Measurements from ENCODE around the gene CNDP2.

CNDP2 gene

DNA sequence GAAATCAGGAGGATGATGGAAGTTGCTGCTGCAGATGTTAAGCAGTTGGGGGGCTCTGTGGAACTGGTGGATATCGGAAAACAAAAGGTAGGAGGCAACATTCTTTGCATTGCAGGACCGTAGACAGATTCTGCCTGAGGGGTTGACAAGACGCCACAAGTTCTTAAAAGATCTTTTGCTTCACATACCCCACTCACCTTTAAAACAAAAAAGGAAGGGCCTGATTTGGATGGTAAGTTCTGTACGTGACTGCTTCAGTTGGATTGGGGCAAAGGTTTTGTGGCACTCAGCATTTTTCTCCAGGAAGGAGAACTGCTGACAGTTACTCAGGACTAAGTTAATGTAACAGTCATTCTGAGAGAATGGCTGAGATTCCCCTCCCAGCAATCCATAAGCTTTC, 5.2 kb downstream of the CNDP2 start:
- no peak for DNase-seq

DNA sequence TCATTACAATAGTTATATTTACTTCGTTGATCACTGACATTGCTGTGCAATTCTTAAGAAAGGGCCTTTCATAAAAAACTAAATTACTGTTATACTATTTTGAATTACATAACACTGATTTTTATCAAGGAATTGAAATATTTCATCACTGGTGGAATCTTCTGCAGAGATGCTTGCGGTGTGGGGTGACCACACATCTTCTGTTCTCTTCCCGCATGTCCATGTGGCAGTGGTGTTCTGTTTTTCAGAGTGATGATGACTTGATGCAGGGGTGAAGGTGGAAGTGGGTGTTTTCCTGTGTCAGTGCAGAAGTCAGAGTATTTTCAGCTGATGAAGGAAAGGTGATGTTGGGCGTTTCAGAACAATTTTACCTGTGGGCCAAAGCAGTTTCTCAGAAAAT, 7.0 kb downstream of the CNDP2 start:
- DNase-seq, result no peak

DNA sequence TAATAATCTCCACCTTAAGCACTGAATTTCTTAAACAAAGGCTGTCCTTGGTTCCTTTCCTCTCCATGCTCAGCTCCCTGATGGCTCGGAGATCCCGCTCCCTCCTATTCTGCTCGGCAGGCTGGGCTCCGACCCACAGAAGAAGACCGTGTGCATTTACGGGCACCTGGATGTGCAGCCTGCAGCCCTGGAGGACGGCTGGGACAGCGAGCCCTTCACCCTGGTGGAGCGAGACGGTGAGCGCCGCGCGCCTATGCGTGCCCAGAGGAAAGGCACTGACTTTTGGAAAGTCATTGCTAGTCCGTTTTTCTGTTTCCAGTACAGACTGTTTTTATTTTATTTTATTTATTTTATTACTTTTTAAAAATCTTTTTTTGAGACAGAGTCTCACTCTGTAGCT, 9.6 kb downstream of the CNDP2 start:
- DNase-seq, result no peak

DNA sequence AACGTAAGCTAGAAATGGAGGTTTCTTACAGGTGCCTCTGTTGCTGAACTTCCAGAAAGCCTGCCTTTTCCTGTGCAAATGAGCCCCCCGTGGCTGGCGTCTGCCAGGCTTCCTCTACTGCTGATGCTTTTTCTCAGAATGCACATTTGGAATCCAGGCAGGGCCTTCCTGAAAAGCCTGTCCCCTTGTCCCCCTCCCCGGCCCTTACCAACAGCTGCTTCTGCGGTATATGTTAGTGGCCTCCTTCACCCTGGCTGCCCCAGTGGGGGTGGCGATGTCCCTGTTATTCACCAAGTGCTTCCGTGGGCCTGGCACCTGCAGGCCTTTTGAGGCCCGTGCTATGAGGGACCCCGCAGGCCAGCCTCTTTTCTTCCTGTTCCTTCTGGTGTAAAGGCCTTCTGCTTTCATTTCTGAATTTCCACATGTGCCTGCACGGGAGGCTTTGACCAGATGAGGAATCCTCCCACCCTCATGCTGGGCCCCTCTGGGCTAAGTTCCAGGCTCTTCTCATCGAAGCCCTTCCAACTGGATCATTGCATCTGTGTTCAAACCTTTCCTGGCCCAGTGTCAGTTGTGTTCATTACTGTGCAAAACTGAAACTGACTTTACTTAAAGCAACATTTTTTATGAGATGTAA, 10.4 kb downstream of the CNDP2 start:
- peak; percentile 40 for DNase-seq

DNA sequence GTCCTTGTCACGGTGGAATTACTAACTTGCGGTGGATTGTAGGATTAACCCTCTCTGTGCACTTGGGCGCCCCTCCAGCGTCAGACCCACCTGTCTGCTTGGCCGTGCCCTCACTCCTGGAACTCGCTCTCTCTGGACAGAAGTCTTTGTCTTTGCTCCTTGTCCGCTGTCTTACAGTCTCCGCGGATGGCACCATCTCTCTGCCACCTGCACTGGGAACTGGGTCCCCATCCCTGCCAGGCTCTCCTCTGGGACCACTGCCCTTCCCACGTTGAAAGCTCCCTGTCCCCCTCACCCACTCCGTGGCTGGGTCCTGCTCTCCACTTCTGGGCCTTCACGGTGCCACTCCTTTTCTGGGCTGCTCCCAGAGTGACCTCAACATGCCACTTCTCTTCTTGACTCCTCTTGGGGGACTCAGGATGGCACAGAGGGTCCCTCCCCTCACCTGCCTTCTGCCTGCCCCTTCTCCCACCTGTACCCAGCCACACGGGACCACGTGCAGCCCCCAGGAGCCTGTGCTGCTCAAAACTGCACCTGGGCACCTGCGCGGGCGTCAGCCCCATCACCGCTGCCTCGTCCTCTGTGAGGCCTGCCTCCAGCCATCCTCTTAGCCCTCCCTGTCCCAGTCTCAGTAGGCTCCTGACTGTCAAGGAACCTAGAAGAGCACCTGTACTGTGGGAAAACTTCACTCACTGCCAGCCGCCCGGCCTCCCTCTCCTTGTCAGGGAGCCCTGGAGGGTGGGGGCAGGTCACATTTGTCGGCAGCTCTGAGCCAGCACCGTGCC, 11.1 kb downstream of the CNDP2 start:
- no peak for DNase-seq

DNA sequence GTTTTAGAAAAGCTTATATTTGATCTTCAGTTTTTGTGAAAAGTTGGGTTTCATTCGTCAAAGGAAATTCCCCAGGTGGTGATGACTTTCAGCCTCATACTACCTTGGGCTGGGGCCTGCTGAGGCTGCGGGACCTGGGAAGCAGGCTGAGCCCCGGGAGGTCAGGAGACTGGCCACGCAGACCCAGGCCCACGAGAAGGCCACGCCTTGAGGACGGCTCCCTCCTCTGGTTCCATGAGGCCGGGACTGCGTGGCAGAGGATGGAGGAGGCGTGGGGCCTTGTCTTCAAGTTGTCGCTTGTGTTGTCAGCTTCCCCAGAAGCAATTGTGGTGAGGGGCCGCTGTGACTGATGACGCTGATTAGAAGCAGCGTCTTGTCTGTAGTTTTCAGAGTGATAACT, 11.8 kb downstream of the CNDP2 start:
- DNase-seq, result no peak

DNA sequence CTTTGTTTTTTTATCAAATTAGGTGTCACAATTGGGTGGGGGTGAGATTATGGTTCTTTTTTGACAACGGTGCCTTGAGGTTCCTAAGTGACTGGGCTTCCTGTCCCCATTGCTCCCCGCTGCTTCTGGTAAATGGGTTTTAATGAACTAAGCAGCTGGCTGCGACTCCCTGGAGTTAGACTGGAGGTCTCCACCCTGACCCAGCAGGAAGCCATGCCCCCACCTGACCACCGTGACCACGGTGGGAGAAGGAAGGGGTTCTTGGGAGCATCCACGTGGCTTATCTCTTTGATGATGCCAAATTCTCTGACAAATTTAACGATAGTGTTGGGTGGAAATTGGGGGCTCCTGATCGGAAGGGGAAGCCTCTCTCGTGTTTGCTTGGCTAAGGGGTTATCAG, 12.2 kb downstream of the CNDP2 start:
- no peak for DNase-seq

DNA sequence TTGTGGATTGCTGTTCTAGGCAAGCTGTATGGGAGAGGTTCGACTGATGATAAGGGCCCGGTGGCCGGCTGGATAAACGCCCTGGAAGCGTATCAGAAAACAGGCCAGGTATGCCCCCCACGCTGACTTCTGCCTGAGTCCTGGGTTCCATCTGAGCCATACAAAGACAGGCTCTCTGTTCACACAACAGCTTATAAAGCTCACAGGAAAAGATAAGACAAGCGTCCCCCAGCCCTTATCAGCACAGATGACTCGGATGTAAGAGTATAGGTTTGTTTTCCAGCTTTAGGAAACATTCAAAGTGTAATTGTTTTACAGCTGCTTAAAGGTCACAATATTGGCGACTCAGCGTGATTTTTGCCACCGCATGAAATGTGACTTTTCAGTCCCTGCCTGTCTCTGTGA, 12.7 kb downstream of the CNDP2 start:
- no peak for DNase-seq

DNA sequence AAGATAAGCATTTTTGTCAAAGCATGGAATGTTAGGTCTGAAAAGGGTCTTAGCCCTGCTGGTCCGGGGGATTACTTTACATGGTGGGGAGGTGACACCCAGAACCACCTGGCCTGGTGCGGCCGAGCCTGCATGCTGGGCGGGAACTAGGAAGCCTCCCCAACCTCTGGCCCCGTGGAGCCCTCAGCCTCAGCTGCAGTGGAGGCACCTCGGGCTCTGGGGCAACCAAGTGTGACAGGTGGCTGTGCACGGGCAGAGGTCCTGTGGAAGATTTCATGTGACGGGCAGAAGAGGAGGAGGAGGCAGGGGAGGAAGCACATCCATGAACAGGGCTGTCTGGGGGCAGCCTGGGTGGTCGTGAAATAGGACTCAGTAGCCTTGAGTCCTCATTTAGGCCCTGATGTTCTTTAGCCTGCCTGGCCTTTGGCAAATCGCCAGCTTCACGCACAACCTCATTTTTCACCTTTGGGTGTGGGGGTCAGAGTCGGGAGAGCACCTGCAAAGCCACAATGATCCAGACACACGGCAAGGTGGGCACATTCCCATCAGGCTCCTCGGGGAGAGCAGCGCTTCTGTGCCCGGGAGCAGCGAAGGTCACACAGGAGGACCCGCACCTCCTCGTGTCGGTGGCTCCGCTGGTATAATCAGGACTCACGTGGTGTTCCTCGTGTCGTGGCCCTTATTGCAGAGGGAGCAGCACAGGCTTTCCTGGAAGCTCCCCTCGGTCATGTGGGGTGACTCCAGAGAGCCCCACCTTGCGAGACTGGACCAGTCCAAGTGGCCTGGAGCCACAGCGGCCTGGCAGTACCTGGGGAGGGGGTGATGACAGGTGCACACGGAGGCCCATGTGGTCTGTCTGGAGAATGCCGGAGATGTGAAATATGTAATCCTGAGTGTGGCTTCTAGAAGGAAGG, 13.9 kb downstream of the CNDP2 start:
- no peak for DNase-seq

DNA sequence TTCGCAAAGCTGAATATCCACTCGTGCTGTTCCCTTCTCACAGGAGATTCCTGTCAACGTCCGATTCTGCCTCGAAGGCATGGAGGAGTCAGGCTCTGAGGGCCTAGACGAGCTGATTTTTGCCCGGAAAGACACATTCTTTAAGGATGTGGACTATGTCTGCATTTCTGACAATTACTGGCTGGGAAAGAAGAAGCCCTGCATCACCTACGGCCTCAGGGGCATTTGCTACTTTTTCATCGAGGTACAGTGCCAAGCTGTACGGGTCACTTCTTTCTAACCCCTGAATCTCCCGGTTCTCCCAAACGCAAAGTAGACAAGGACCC, 14.6 kb downstream of the CNDP2 start:
- DNase-seq, result no peak

DNA sequence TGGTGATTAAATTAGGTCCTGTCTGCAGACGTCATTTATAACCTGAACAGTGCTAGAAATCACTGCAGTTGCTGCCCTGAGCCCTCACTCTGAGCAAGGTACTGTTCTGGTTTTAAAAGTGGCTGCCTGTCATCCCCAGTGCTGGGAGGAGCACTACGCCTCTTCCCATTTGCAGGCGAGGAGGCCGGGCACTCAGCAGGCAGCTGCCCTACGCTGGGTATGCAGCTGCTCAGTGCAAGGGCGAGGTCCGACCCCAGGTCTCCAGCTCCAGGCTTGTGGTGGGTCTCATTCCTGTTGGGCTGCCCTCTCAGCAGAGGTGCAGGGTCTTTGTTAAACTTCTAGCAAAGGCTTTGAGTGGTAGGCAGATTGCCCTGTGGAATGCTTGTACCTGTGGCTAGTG, 15.7 kb downstream of the CNDP2 start:
- DNase-seq, result no peak

DNA sequence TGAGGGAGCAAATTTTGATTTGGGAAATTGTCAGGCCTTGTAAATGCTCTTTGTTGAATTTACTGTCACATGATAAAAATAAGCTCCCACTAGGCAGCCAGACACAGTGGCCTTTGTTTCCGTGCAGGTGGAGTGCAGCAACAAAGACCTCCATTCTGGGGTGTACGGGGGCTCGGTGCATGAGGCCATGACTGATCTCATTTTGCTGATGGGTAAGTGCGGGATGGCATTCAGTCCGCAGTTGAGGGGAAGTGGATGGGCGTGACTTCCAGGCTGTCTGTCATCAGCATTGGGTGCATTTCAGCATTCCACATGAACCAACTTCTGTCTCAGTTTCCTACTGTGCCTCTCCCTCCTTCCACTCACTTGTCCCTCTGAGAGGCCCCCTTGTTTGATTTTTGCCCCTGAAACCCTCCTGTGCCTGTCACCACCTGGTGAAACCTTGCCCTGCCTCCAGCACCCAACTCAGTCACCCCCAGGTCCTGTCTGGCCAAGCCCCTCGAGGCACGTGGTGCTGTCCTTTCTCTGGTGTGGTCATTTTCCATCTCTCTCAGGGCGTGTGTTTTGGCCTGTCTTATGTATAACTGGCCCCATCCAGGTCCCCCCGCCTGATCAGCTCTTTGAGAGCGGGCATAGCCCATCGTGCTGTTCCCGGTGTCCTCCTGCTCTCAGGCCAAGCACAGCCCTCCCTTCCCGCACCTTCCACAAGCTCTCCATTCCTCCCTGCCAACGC, 16.3 kb downstream of the CNDP2 start:
- DNase-seq, result no peak

DNA sequence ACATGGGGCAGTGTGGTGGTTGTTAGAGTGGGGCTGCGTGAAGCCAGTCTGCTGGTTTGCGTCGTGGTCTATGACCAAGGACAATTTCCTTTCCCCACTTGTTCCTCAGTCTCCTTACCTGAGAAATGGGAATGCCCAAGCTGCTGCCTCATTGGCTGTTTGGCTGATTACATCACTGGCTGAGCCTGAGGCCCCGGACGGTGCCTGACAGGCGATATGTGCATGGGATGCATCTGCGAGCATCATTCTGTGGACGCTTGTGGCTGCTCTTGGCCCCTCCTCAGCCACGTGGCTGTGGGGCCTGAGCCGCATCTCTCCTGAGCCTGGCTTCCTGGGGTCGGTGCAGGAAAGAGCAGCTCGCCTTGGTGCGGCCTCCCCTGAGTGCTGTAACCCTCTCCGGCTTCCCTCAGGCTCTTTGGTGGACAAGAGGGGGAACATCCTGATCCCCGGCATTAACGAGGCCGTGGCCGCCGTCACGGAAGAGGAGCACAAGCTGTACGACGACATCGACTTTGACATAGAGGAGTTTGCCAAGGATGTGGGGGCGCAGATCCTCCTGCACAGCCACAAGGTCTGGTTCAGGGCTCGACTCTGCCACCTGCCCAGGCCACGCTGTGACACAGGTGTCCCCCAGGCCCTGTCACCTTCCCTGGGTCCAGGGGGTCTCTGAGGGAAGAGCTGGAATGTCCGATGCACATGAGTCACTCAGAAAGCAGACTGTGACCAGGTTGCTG, 17.2 kb downstream of the CNDP2 start:
- DNase-seq, result no peak

DNA sequence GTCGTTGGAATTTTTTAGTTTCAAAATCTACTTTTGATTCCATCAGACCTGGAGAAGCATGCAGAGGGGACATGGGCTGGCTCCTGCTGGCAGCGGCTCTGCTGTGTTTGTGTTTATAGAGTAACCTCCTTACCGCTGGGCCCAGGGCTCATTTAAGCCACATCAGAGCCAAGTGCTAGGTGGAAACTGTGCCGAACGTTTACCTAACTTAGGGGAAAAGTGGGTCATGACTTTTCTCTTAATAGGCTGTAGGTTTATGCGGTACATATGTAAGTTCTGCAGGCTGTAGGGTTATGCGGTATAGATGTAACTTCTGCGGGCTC, 17.7 kb downstream of the CNDP2 start:
- DNase-seq, result no peak

DNA sequence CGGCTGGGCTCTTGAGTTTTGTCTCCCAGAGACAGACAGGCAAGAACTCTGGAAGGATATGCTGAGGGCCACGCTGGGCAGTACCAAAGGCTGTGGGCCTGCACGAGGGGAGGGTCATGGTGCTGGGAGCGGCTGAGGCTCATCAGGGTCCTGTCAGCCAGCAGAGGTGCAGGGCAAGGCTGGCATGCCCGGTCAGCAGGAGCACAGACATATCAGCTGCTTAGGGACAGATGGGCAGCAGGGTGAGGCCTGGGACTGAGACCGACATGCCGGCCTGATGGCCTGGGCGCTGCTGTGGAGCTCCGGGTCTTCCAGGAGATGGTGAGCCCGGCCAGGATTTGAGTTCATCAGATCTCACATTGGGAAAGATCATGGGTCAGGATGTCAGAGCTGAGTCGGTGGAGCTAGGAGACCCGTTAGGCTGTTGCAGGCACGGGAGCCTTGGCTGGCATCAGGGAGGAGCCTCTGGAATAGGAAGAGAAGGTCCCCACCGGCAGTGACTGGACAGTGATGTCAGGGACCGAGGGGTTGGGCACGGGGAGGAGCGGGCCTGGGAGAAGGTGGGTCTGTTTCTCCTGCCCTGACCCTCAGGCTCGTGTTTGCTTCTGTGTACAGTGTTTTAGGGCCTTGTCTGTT, 18.8 kb downstream of the CNDP2 start:
- no peak for DNase-seq

DNA sequence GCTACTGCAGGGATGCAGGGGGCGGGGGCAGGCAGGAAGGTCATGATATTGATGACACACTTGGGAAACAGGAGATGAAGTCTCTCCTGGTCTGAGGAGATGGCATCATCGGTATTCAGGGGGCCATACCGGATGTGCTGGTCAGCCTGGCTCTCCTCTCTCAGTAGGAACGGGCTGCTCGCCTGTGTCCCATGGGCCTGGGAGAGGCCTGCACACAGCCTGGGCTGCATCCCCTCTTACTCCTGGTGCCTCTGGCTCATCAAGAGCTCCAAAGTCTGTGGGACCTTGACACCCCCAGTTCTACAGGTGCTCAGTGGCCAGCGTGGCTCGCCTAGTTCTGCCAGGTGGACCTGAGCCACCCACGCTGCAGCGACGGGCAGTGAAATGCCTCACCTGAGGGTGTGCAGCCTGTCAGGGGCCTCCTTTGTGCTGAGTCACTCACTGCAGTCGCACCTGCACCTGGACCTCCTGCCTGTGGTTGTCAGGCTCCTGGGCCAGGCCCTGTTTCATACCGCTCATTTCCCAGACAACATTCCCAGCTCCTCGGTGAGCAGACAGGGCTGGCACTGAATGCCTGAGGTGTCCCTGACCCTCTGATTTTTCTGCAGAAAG, 19.6 kb downstream of the CNDP2 start:
- DNase-seq, result no peak

DNA sequence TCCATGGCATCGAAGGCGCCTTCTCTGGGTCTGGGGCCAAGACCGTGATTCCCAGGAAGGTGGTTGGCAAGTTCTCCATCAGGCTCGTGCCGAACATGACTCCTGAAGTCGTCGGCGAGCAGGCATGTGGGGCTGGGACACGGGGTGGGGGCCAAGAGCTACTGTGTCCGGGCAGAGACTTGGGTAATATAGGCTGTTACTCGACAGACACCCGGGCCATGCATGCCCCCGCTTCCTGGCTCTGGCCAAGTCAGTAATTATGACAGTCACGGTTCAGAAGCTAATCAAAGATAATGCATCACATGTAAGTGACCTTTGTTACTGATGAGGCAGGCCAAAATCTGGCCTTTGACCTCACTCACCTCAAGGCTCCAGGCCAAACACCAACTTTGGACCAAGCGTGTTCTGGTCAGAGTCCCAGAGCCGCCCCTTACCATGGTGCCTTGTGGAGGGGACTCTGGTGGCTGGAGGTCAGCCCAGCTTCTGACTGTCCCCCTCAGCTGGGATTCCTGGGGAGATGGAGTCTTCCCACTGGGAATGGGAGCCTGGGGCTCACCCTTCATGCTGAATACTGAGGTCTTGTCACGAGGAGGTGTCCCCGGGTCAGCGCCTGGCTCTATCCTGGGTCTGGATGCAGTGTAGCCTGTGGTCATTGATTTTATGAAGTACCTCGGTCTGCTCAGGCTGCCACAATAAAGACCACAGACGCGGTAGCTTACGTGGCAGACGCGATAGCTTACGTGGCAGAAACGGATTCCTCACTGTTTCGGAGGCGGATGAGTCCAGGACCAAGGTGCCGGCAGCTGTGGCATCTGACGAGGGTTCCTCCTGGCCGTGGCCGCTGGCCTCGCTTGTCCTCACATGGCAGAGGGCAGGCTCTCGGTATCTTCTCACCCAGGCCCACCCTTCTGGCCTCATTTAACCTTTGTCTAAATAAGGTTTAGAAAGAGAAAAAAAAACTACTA, 20.4 kb downstream of the CNDP2 start:
- DNase-seq, result no peak

DNA sequence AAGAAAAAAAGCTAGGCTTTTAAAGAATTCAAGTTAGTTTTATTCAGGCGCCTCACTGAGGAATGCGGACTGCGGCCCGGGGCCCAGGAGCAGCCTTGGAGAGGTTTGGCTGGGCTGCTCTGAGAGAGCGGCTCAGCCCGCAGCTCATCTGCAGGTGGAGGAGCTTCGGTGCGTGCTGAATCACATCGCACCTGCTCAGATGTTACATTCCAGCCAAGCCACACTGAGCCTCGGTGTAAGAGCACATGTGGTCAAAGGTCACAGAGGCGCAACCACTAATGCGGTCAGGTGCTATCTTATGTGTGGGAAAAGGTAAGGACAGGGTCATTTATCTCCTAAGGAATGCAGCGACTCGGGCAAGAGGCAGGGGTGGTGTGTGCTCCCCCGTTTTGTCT, 21.1 kb downstream of the CNDP2 start:
- no peak for DNase-seq

DNA sequence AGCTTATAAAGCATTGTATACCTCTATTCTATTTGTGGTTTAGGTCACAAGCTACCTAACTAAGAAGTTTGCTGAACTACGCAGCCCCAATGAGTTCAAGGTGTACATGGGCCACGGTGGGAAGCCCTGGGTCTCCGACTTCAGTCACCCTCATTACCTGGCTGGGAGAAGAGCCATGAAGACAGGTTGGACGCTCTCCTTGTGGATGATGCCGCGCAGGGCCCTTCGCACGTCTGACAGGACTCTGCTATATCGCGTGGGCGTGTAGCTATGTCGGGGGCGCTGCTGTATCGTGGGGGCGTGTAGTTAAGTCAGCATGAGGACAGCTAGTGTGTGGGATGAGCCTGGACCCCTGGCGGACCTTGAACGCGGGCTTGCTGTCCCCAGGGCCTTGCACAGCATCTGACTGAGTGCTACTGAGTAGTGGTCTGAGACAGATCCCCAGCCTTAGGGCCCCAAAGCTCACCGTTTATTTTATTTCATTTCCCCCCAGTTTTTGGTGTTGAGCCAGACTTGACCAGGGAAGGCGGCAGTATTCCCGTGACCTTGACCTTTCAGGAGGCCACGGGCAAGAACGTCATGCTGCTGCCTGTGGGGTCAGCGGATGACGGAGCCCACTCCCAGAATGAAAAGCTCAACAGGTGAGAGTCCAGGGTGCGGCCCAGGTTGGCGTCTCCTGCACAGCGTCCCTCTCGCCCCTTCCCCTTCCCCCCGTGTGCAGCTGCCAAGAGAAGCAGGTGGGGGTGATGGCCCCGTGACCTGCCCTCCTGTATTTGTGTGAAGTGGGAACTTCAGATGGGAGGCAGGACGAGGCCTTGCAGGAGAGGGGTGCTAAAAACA, 22.5 kb downstream of the CNDP2 start:
- DNase-seq, result no peak
